HUES64 (cell line): Measurements from ENCODE around the gene CNTN4.
A peak's percentile ranks its signal among the peaks of the same experiment; 100 is the strongest.

Experiments used
- H3K27ac ChIP-seq: 2 replicates; pipeline ENCODE4 v1.7.0; 2013; ENCODE audit warnings: low read depth, low read length, inconsistent platforms
- H3K27me3 ChIP-seq: 2 replicates; pipeline ENCODE4 v1.6.1; 2013; ENCODE audit warnings: mild to moderate bottlenecking, low read length; ENCODE audit not compliant: insufficient read depth
- H3K36me3 ChIP-seq: 2 replicates; pipeline ENCODE4 v1.6.1; 2013; ENCODE audit warnings: mild to moderate bottlenecking, low read length; ENCODE audit not compliant: insufficient read depth
- H3K4me1 ChIP-seq: 2 replicates; pipeline ENCODE4 v1.6.1; 2013; ENCODE audit warnings: mild to moderate bottlenecking, low read length, moderate library complexity; ENCODE audit not compliant: insufficient read depth
- H3K4me3 ChIP-seq: 2 replicates; pipeline ENCODE4 v1.5.1; 2013; ENCODE audit warnings: mild to moderate bottlenecking, low read length, moderate library complexity
- H3K9ac ChIP-seq: 2 replicates; pipeline ENCODE4 v1.6.1; 2013; ENCODE audit warnings: mild to moderate bottlenecking, low read depth, low read length
- H3K9me3 ChIP-seq: 2 replicates; pipeline ENCODE4 v1.6.1; 2013; ENCODE audit warnings: low read depth, low read length; ENCODE audit not compliant: insufficient read depth
- WGBS: fragments of 150-250, 120-280 bp; methylation state at CpG from one replicate; pipeline ENCODE4 v1.1.7; 2013; ENCODE audit warnings: missing lambda C conversion rate; 5-methylcytosine and 5-hydroxymethylcytosine counted together

Gene CNTN4

DNA sequence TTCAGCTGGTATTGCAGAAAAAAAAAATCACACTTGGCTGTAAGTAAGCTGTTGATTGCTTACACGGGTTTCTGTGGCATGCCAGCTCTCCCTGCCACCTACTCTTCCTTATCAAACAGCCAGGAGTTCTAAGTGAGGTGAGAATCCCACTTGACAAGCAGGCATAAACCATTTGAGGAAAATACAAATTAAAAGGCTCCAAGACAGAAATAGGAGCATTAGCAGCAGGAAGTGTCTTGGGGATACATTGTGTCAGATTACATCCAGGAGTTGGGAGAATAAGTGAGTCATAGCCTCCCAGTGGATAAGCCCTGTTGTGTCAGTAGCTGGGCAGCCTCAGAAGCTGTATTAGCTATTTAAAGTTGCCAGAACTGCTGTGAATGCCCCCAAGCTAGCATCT, 256.0 kb downstream of the CNTN4 start:
- Histone ChIP-seq H3K9ac (no peak overlapping the region), H3K4me3 (no peak overlapping the region), H3K36me3 (no peaks in the 10 kb centered on the region), H3K4me1 (peaks cover 24% of the 10 kb centered on the region), H3K27ac (peak overlapping the region; percentile 34; the same call in 1 of the 2 replicates), H3K27me3 (no peaks in the 10 kb centered on the region), H3K9me3 (peaks cover 22% of the 10 kb centered on the region)
- WGBS = 50% methylated on average over 1 of the region's 1 CpG

DNA sequence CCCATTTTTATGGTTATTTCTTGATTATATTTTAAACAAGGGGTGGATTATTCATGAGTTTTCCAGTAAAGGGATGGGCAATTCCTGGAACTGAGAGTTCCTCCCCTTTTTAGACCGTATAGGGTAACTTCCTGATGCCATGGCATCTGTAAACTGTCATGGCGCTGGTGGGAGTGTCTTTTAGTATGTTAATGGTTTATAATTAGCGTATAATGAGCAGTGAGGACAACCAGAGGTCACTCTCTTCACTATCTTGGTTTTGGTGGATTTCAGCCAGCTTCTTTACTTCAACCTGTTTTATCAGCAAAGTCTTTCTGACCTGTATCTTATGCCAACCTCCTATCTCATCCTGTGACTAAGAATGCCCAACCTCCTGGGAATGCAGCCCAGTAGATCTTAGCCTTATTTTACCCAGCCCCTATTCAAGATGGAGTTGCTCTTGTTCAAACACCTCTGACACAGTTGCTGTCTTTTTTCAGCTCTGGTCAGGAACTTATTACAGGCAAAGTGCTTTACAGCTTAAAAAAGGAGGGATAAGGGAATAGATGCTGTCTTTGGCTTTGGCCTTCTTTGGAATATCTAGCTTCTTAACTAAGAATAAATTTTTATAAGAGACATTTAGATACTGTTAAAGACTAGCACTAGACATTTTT, 257.8 kb downstream of the CNTN4 start:
- peaks cover 19% of the 10 kb centered on the region for H3K9me3 ChIP-seq
- 89% methylated on average over 3 of the region's 3 CpGs for WGBS
- H3K27ac ChIP-seq = no peak overlapping the region
- no peaks in the 10 kb centered on the region for H3K27me3 ChIP-seq
- no peak overlapping the region for H3K4me3 ChIP-seq
- no peak overlapping the region for H3K9ac ChIP-seq
- no peaks in the 10 kb centered on the region for H3K36me3 ChIP-seq
- peaks cover 23% of the 10 kb centered on the region for H3K4me1 ChIP-seq

DNA sequence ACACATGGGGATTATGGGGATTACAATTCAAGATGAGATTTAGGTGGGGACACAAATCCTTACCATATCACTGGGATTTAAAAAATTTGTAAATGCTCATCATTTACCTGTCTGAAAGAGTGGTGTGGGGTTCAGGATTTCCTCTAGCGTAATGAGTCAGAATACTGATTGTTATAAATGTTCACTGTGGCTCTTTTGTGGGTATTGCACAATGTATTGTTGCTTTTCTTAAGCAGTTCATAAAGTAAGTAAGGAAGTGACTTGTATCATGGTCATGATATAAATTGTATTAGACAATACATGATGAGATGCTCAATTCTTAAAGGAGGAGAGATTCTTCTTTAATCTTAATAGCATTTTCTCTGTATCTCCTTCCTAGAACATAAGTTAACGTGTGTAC, 262.1 kb downstream of the CNTN4 start:
- H3K4me3 ChIP-seq = no peak overlapping the region
- no peaks in the 10 kb centered on the region for H3K27me3 ChIP-seq
- H3K36me3 ChIP-seq = no peaks in the 10 kb centered on the region
- H3K4me1 ChIP-seq = peaks cover 16% of the 10 kb centered on the region
- no peak overlapping the region for H3K27ac ChIP-seq
- no peaks in the 10 kb centered on the region for H3K9me3 ChIP-seq
- H3K9ac ChIP-seq = no peak overlapping the region
- 87% methylated on average over 2 of the region's 2 CpGs for WGBS

DNA sequence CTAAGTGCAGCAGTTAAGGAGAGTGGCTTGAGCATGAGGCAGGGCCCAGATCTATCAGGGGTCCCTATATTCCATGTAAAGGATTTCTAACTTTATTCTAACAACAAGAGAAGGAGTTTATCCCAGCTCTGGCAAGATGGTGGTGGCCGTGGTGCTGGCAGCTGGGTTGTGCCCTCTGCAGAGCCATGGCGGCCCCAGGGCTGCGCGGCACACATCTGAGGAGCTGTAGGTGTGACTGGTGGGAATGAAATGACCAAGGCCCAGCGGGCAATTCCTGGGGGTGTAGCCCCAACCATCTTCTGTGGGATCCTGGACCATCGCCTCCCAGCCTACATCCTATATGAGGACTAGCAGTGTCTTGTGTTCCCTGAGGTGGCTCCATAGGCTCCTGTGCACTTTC, 263.5 kb downstream of the CNTN4 start:
- Histone ChIP-seq H3K9me3 (no peaks in the 10 kb centered on the region), H3K27me3 (no peaks in the 10 kb centered on the region), H3K36me3 (no peaks in the 10 kb centered on the region), H3K27ac (no peak overlapping the region), H3K9ac (no peak overlapping the region), H3K4me1 (peaks cover 10% of the 10 kb centered on the region), H3K4me3 (no peak overlapping the region)
- WGBS = 96% methylated on average over 6 of the region's 6 CpGs

DNA sequence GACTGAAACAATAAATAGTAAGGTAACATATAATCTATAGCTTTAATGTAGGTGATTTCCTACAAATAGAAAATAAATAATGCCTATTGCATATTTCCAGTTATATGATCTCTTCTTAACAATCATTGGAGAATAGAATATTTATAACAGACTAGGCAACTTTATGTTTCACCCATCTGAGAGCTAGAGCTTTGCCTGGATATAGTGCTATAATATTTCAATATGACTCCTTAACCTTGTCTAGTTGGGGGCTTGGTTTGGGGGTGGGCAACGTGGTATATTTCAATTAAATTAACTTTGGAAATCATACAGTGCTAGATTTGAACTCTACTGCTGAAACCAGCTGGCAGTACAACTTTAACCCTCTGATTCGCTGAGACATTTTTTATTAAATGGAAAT, 265.2 kb downstream of the CNTN4 start:
- H3K4me3 ChIP-seq = no peak overlapping the region
- no peaks in the 10 kb centered on the region for H3K27me3 ChIP-seq
- no peak overlapping the region for H3K9ac ChIP-seq
- H3K27ac ChIP-seq = no peak overlapping the region
- WGBS = no CpG with 5 or more reads among the region's 2 CpGs
- H3K4me1 ChIP-seq = peaks cover 8% of the 10 kb centered on the region
- no peaks in the 10 kb centered on the region for H3K36me3 ChIP-seq
- no peaks in the 10 kb centered on the region for H3K9me3 ChIP-seq

DNA sequence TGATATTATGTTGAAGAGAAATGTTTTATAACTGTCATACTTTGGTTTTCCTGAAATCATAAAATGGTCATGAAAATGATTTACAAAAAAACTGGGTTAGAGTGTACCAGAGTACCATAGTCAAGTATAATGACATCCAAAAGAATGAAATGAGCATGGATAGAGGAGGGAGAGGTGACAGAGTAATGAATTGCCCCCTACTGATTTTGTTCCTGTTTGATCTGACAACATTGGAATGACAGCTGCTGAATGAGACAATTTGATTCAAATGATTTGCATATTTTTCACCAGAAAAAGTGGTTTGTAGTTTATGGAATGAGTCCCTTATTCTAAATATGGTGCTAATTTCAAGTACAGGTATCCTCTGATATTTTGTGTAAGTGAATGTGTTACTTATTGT, 271.7 kb downstream of the CNTN4 start:
- H3K4me1 ChIP-seq = peaks cover 13% of the 10 kb centered on the region
- H3K9me3 ChIP-seq = no peaks in the 10 kb centered on the region
- H3K27ac ChIP-seq = no peak overlapping the region
- H3K4me3 ChIP-seq = no peak overlapping the region
- H3K36me3 ChIP-seq = no peaks in the 10 kb centered on the region
- no peaks in the 10 kb centered on the region for H3K27me3 ChIP-seq
- no peak overlapping the region for H3K9ac ChIP-seq

DNA sequence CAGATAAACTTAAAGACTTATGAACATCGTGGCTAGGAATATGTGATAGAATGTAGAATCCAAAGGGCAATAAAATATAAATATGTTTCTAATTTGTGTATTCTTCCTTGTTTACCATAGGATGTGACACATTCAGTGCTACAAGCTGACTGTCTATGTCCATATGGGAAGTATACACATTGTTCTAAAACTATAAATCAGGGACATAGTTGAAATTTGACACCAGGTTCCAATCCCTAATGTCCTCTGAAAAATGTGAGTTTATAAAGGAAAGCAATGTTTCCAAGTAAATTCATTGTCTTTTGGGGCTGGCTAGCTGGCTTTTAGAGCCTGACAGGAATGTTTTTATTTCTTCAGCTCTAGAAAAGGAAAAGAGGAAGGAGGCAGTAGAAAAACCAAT, 273.6 kb downstream of the CNTN4 start:
- WGBS = 95% methylated on average over 1 of the region's 1 CpG
- Histone ChIP-seq H3K27me3 (no peaks in the 10 kb centered on the region), H3K9me3 (no peaks in the 10 kb centered on the region), H3K9ac (no peak overlapping the region), H3K4me3 (no peak overlapping the region), H3K36me3 (no peaks in the 10 kb centered on the region), H3K27ac (no peak overlapping the region), H3K4me1 (peaks cover 13% of the 10 kb centered on the region)

DNA sequence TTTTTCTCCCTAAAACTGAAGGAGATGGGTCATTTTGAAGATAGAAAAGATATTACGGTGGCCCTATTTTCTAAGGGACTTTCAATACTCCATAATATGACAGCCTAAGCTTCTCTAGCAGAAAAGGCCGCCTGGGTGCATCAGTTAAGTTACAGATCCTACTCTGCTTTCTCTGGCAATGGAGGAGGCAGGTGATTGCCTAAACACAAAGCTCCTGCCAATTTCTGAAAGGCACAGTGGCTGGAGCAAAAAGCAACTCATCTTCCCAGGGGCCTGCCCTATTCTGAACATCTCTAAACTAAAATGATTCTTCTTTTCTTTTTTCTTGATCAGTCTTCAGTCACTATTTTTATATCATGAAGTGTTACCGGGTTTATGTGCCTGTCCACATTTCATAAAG, 276.7 kb downstream of the CNTN4 start:
- H3K4me1 ChIP-seq = peaks cover 13% of the 10 kb centered on the region
- H3K9me3 ChIP-seq = no peaks in the 10 kb centered on the region
- no peaks in the 10 kb centered on the region for H3K27me3 ChIP-seq
- no peak overlapping the region for H3K4me3 ChIP-seq
- WGBS = 96% methylated on average over 2 of the region's 3 CpGs
- no peak overlapping the region for H3K9ac ChIP-seq
- no peaks in the 10 kb centered on the region for H3K36me3 ChIP-seq
- no peak overlapping the region for H3K27ac ChIP-seq

DNA sequence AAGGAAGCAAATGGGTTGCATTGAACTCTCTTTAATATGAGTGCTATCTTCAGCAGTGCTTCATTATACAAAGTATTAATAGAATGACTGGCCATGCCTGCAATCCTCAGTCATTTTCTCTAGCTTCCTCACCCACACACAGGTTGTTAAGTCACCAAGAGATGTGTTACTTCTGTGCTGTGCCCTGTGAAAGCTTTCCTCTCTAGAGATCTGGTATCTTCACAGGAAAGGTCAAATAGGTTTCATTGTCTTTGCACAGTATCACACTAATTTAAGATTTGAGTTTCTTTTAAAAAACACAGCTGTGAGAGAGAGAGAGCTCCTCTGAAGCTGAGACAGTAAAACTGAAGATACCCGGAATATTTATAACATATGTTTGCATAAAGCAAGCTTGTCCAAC, 278.6 kb downstream of the CNTN4 start:
- Histone ChIP-seq H3K9me3 (no peaks in the 10 kb centered on the region), H3K27ac (no peak overlapping the region), H3K27me3 (no peaks in the 10 kb centered on the region), H3K4me1 (peaks cover 13% of the 10 kb centered on the region), H3K4me3 (no peak overlapping the region), H3K36me3 (no peaks in the 10 kb centered on the region), H3K9ac (no peak overlapping the region)
- 100% methylated on average over 1 of the region's 1 CpG for WGBS

DNA sequence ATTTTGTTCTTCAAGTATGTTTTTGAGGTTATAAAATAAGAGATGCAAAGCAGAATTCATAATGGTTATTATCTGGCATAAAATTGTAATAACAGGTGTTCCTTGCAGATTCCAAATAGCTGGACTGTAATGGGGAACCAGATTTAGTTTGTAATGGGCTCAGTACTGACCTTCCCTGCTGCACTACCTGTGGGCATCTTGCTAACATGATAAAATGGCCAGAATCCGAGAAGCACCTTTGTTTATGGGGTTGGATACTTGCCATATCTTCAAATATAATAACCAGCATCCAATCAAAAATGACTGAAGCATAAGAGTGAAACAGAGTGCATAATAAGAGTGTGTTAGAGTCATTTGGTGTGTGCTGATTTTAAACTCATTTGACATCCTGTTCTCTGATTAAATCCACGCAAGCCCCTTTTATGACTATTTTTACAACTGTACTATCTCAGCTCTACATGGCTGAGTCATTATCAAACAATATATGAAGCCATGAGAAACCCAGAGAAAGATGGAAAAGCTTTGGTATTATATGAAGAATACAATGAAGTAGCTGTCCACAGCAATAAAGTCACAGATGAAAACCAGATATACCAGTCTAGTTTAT, 292.4 kb downstream of the CNTN4 start:
- WGBS = 100% methylated on average over 1 of the region's 2 CpGs

DNA sequence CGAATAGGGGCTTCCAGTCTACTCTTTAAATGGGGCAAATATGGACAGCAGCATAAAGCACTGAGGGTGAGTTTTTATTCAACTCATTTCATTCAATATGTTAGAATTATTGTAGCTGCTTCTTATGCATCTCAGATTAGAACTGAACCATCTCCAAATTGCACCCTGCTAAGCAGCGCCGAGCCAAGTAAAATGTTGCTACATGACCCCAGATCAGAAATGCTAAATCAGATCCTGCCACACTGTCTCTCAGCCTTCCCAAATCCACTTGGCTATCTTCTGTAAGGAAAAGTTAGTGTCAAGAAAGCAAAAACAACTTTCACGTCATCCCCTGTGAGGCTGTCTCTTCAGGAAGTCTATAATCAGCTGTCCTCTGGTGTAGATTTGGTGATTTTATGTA, 293.2 kb downstream of the CNTN4 start:
- WGBS = 99% methylated on average over 4 of the region's 4 CpGs
- H3K4me3 ChIP-seq = no peak overlapping the region
- no peak overlapping the region for H3K27ac ChIP-seq
- no peaks in the 10 kb centered on the region for H3K4me1 ChIP-seq
- no peak overlapping the region for H3K9ac ChIP-seq
- H3K9me3 ChIP-seq = no peaks in the 10 kb centered on the region
- no peaks in the 10 kb centered on the region for H3K27me3 ChIP-seq
- H3K36me3 ChIP-seq = no peaks in the 10 kb centered on the region

More for the DNA sequence above, 292.4 kb downstream of the CNTN4 start:
- H3K27ac ChIP-seq = no peak overlapping the region
- H3K4me1 ChIP-seq = no peaks in the 10 kb centered on the region
- no peaks in the 10 kb centered on the region for H3K9me3 ChIP-seq
- no peaks in the 10 kb centered on the region for H3K36me3 ChIP-seq
- H3K4me3 ChIP-seq = no peak overlapping the region
- no peaks in the 10 kb centered on the region for H3K27me3 ChIP-seq
- no peak overlapping the region for H3K9ac ChIP-seq

DNA sequence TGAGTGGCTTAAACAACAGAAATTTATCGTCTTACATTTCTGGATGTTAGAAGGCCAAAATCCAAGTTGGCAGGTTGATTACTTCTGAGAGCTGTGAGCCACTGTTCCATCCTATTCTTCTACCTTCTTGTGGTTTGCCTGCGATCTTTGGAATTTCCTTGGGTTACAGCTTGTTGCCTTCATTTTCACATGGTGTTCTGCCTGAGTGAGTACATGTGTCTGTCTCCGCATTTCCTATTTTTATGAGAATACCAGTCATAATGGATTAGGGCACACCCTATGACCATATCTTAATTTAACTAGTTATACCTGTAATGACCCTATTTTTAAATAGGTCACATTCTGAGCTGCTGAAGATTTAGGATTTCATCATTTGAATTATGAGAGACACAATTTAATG, 294.3 kb downstream of the CNTN4 start:
- H3K9ac ChIP-seq = no peak overlapping the region
- H3K4me3 ChIP-seq = no peak overlapping the region
- no peak overlapping the region for H3K27ac ChIP-seq
- H3K27me3 ChIP-seq = no peaks in the 10 kb centered on the region
- no peaks in the 10 kb centered on the region for H3K36me3 ChIP-seq
- H3K4me1 ChIP-seq = no peaks in the 10 kb centered on the region
- WGBS = 90% methylated on average over 3 of the region's 3 CpGs
- H3K9me3 ChIP-seq = no peaks in the 10 kb centered on the region
